Kidney epithelial cell (primary cell): ENCODE measurements around the gene JAKMIP2. TPM values are rescaled to one million over a fixed set of nuclear protein-coding genes. Genes with fewer than 3 reads are reported as not detected.

ENCODE experiments used
- DNase-seq: peaks from one replicate; pipeline ENCODE4 v3.0.0-alpha.2; 2010; ENCODE audit warnings: low read depth
- H3K27me3 ChIP-seq: 2 replicates; pipeline ENCODE4 v1.6.0; 2011; ENCODE audit warnings: low read length; ENCODE audit not compliant: control insufficient read depth, insufficient read depth
- H3K36me3 ChIP-seq: 2 replicates; pipeline ENCODE4 v1.5.1; 2011; ENCODE audit warnings: low read length; ENCODE audit not compliant: control insufficient read depth, insufficient read depth
- H3K4me3 ChIP-seq: 2 replicates; pipeline ENCODE4 v1.5.1; 2011; ENCODE audit warnings: low read depth, mild to moderate bottlenecking, control low read depth, low read length
- CTCF ChIP-seq: IDR thresholded peaks from 2 replicates; pipeline ENCODE4 v1.5.1; 2011; ENCODE audit warnings: mild to moderate bottlenecking, moderate library complexity, low read length, control low read depth, inconsistent platforms; ENCODE audit not compliant: insufficient read depth, poor library complexity, severe bottlenecking
- total RNA-seq: library from RNA; depleted of rRNA; stranded (reverse); fragments of >200 nt; gene quantifications from 2 replicates; pipeline ENCODE4 v1.2.3, GENCODE V29; 2015

The JAKMIP2 gene
- total RNA-seq, 1 donor from 2014 or later, result 0.42 TPM

GRCh38 chr5:147796556-147797308, 14.2 kb upstream of the JAKMIP2 start:
- DNase-seq, result no peak
- no peak overlapping the region for H3K4me3 ChIP-seq
- no peaks in the 10 kb centered on the region for H3K36me3 ChIP-seq
- no peak for TF ChIP-seq CTCF
- H3K27me3 ChIP-seq, result no peaks in the 10 kb centered on the region

DNA sequence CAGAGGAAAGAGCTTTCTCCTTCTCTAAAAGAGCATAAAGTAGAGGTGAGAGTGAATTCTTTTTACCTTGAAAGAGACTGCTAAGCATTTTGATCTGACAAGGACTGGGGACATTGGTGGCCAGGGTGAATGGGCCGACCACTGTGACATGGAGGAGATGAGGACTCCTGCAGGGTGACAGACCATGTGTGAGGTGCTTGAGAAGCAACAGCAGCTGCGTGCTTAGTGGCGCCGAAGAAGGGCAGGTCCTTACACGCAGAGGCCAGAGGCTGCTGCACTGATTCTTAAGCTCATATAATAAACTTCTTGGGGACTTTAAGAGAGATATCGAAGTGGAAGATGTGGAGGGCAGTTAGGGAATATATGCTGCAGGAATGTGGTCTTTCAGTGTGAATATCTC, 8.7 kb upstream of the JAKMIP2 start:
- DNase-seq, result no peak
- Histone ChIP-seq H3K27me3 (no peaks in the 10 kb centered on the region), H3K4me3 (no peak overlapping the region), H3K36me3 (no peaks in the 10 kb centered on the region)
- TF ChIP-seq CTCF, result no peak

DNA sequence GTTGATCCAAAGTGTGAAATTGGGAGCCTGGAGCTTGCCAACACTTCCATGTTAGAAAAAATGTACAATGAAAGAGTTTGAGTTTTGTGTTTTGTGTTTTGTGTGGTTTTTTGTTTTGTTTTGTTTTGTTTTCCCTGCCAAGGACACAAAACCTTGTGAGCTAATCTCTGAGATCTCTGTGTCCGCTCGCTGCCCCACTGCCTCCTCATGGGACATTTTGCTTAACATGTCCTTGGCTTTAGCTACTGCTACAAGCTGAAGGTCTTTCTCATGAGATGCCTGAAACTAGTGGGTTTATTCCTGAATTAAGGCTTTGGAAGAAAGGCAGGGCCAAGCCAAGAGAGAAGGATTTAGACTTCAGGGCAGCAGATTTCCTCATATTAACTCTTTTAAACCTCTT, 7.3 kb upstream of the JAKMIP2 start:
- no peak for TF ChIP-seq CTCF
- no peak overlapping the region for H3K4me3 ChIP-seq
- H3K27me3 ChIP-seq, result no peaks in the 10 kb centered on the region
- H3K36me3 ChIP-seq, result no peaks in the 10 kb centered on the region
- DNase-seq, result no peak

- Histone ChIP-seq H3K36me3 (no peaks in the 10 kb centered on the region), H3K27me3 (no peaks in the 10 kb centered on the region), H3K4me3 (no peak overlapping the region)
- TF ChIP-seq CTCF, result no peak
- DNase-seq, result no peak
Observed at GRCh38 chr5:147788023-147788422, 5.5 kb upstream of the JAKMIP2 start.

DNA sequence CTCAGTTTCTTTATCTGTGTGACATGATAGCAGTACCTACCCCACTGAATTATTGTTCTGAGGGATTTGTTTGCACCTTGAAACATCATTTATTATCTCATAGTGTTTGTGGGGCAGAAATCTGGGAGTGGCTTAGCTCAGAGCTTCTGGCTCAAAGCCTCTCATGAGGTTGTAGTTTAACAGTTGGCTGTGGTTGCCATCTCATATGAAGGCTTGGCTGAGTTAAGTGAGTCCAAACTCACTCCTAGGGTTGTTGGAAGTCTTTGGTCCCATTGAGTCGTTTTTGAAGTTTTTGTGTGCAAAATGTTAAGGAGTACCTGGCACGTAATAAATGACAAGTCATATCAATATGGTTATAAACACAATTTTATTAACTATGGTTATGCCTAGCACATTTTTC, 3.6 kb upstream of the JAKMIP2 start:
- DNase-seq, result no peak
- no peaks in the 10 kb centered on the region for H3K27me3 ChIP-seq
- H3K4me3 ChIP-seq, result no peak overlapping the region
- TF ChIP-seq CTCF, result no peak
- no peaks in the 10 kb centered on the region for H3K36me3 ChIP-seq
